ENCODE measurements around the gene MARCO.

DNA sequence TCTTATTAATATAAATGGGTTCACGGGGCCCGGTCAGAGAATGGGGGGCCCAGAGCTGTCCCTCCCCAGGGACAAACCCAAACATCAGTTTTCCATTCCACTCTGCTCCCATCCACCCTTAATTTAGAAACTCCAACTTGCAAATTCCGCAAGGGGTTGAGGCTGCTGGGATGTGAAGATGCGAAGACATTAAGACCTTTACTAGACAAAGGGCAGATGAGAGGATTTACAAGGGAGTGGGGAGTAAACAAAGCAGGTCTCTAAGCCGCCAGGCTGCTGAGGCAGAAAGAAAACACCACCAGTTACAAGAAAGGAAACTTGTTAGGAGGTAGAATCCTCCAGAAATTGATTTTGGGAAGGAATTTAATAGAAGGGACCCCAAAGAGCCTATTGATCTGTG is 33.1 kb downstream of the MARCO start:
- TF ChIP-seq SIN3A (IDR thresholded peaks at IDR 0.05; ENCODE audit: borderline replicate concordance, insufficient read depth, low read length) (no peak), POLR2AphosphoS5 (IDR thresholded peaks at IDR 0.05; ENCODE audit: low read depth, low read length) (no peak)

Data from PFSK-1 (cell line).